Measurements from ENCODE around the gene OR6V1.

Gene OR6V1, protein sequence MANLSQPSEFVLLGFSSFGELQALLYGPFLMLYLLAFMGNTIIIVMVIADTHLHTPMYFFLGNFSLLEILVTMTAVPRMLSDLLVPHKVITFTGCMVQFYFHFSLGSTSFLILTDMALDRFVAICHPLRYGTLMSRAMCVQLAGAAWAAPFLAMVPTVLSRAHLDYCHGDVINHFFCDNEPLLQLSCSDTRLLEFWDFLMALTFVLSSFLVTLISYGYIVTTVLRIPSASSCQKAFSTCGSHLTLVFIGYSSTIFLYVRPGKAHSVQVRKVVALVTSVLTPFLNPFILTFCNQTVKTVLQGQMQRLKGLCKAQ

DNA sequence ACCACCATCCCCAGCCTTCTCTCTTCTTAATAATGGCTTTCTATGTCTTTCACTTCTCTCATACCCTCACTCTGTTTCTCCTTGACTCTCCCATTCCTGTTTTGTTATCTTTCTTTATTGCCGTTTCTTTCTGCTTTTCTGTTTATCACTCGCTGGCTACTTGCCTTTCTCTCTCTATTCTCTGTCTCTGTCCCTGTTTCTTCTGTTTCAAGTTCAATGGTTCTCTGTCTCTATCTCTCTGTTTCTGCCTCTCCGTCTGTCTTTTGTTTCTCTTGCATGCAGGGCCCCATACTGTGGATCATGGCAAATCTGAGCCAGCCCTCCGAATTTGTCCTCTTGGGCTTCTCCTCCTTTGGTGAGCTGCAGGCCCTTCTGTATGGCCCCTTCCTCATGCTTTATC, at the start of gene OR6V1:
Gene OR6V1, plus strand, starts transcription at position 301 of the 400 bp plus-strand sequence. Its CDS starts 0 bp downstream, at position 301.
- H3K9me3 Mint-ChIP-seq: no peaks in the 10 kb centered on the region
- no peak within 1 kb of the TSS for H3K4me3 Mint-ChIP-seq
- no peak for ATAC-seq
- no peaks in the 10 kb centered on the region for H3K36me3 Mint-ChIP-seq
- no peaks in the 10 kb centered on the region for H3K27me3 Mint-ChIP-seq
- H3K4me1 Mint-ChIP-seq: peaks cover 24% of the 10 kb centered on the region
- H3K27ac Mint-ChIP-seq: no peak within 1 kb of the TSS

GRCh38 chr7:143002898-143003297, 49.2 kb upstream of the OR6V1 start:
- peak overlapping the region; percentile 59 for H3K27ac Mint-ChIP-seq
- no peaks in the 10 kb centered on the region for H3K9me3 Mint-ChIP-seq
- H3K36me3 Mint-ChIP-seq: no peaks in the 10 kb centered on the region
- no peaks in the 10 kb centered on the region for H3K27me3 Mint-ChIP-seq
- peaks cover 11% of the 10 kb centered on the region for H3K4me1 Mint-ChIP-seq
- H3K4me3 Mint-ChIP-seq: peak overlapping the region; percentile 81
- ATAC-seq: no peak

- H3K9me3 Mint-ChIP-seq: no peaks in the 10 kb centered on the region
- peak overlapping the region; percentile 81 for H3K4me3 Mint-ChIP-seq
- no peaks in the 10 kb centered on the region for H3K27me3 Mint-ChIP-seq
- peak overlapping the region; percentile 59 for H3K27ac Mint-ChIP-seq
- H3K36me3 Mint-ChIP-seq: no peaks in the 10 kb centered on the region
- H3K4me1 Mint-ChIP-seq: peaks cover 11% of the 10 kb centered on the region
- peak; percentile 78 for ATAC-seq
Observed at GRCh38 chr7:143003393-143004051, 48.6 kb upstream of the OR6V1 start.

- ATAC-seq: no peak
- no peaks in the 10 kb centered on the region for H3K9me3 Mint-ChIP-seq
- no peak overlapping the region for H3K4me3 Mint-ChIP-seq
- H3K36me3 Mint-ChIP-seq: no peaks in the 10 kb centered on the region
- no peak overlapping the region for H3K27ac Mint-ChIP-seq
- H3K27me3 Mint-ChIP-seq: no peaks in the 10 kb centered on the region
- peaks cover 23% of the 10 kb centered on the region for H3K4me1 Mint-ChIP-seq
Observed at GRCh38 chr7:143005632-143006260, 46.4 kb upstream of the OR6V1 start.

DNA sequence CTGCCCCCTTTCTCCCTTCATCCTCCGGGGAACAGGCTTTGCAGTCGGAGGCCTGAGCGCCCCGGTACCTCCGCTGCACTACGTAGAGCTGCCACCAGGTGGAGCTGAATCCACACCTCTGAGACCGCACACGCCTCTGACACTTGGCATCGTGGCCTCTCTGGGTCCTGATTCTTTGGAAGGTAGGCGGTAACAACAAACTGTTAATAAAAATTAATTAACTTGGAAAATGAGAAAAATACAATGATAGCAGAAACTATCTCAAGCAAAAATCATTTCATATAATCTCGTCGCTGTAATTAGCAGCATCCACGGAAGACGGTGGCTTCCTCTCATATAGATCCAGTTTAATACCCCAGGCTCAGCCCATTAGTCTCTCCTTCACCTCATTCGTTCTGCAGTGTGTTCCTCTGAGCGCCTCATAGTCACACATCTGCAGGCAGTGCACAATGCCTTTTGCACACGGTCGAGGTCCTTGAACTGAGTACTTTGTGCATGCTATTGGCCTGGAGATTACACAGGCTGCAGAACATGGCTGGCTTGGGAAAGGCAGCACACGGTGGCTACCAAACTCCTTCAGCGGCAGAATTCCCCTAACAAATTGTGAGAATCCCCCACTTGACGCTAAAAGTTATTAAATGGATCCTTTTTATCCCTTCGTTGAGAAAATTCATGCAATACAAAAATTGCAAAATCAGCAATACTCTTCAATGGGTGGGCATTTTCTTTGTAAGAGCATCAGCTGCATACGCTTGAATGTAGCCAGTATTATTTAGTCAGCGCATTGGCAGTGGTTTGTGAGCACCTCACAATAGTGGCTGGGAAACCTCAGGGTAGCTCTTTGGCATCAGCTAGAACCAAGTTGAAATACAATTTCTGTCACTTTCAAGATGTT, 43.9 kb upstream of the OR6V1 start:
- Mint-ChIP-seq H3K4me3 (no peak overlapping the region), H3K36me3 (no peaks in the 10 kb centered on the region), H3K27me3 (no peaks in the 10 kb centered on the region), H3K9me3 (peaks cover 3% of the 10 kb centered on the region), H3K4me1 (peaks cover 28% of the 10 kb centered on the region), H3K27ac (no peak overlapping the region)
- peak; percentile 91 for ATAC-seq

DNA sequence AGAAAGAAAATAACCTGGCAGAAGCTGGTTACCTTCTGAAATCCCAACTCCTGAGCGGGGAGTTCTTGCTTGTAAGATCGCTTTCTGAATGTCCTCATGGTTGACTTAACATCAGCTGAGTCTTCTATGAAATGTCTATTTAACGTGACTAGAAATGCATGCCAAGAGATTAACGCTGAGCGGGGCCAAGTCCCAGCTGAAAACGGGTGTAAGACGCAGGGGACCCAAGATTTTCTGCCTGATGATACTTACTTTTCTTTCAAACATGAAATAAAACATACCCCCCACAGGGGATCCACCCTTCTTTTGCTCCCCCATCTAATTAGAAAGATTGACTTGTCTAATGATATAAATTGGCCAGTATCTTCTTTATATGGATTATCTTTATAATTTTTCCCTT, 40.1 kb upstream of the OR6V1 start:
- ATAC-seq: no peak
- no peaks in the 10 kb centered on the region for H3K27me3 Mint-ChIP-seq
- no peak overlapping the region for H3K4me3 Mint-ChIP-seq
- peak overlapping the region; percentile 55 for H3K27ac Mint-ChIP-seq
- H3K9me3 Mint-ChIP-seq: peaks cover 3% of the 10 kb centered on the region
- no peaks in the 10 kb centered on the region for H3K36me3 Mint-ChIP-seq
- peaks cover 60% of the 10 kb centered on the region for H3K4me1 Mint-ChIP-seq

DNA sequence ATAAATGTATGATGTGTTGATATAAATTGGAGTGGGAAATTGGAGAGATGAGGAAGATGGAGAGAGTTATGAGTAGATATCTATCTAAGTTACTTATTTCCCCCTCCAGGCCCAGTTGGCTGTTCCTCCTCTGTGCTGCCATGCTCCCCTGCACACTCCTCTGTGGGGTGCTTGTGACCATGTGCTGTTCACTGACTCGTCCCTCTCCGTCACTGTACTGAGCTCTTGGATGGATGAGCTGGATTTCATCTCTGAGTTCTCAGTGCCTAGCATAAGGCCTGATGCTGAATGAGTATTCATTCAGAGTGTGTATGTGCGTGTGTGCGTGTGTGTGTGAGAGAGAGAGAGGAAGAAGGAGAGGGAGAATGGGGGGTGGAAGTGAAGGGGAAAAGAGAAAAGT, 39.7 kb upstream of the OR6V1 start:
- peaks cover 3% of the 10 kb centered on the region for H3K9me3 Mint-ChIP-seq
- H3K4me1 Mint-ChIP-seq: peaks cover 64% of the 10 kb centered on the region
- ATAC-seq: no peak
- no peaks in the 10 kb centered on the region for H3K36me3 Mint-ChIP-seq
- H3K27ac Mint-ChIP-seq: peak overlapping the region; percentile 55
- H3K4me3 Mint-ChIP-seq: no peak overlapping the region
- H3K27me3 Mint-ChIP-seq: no peaks in the 10 kb centered on the region

GRCh38 chr7:143013473-143013872, 38.7 kb upstream of the OR6V1 start:
- H3K36me3 Mint-ChIP-seq: no peaks in the 10 kb centered on the region
- ATAC-seq: no peak
- peaks cover 3% of the 10 kb centered on the region for H3K9me3 Mint-ChIP-seq
- no peaks in the 10 kb centered on the region for H3K27me3 Mint-ChIP-seq
- no peak overlapping the region for H3K4me3 Mint-ChIP-seq
- no peak overlapping the region for H3K27ac Mint-ChIP-seq
- peaks cover 65% of the 10 kb centered on the region for H3K4me1 Mint-ChIP-seq

DNA sequence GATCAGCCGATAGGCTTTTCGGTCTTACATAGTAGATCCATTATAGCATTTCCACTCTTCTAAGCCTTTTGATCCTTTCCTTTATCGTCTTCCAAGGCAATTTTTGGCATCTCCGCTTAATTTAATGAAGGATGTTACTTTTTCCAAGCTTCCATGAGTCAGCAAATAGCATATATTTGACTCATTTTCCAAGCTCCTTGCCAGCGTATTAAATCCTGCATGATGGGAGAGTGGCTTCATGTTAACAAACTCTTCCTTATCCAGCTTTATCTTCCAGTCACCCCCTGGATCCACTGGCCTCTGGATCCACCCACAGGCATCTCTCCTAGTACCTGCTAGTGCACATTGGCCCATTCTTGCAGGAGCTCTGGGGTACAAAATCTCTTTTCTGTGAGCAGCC, 38.2 kb upstream of the OR6V1 start:
- Mint-ChIP-seq H3K4me3 (no peak overlapping the region), H3K4me1 (peaks cover 68% of the 10 kb centered on the region), H3K9me3 (peaks cover 4% of the 10 kb centered on the region), H3K36me3 (peaks cover 3% of the 10 kb centered on the region), H3K27me3 (no peaks in the 10 kb centered on the region), H3K27ac (peak overlapping the region; percentile 74)
- ATAC-seq: no peak

- Mint-ChIP-seq H3K4me3 (peak overlapping the region; percentile 38), H3K27ac (peak overlapping the region; percentile 74), H3K9me3 (peaks cover 10% of the 10 kb centered on the region), H3K36me3 (peaks cover 10% of the 10 kb centered on the region), H3K27me3 (no peaks in the 10 kb centered on the region), H3K4me1 (peaks cover 65% of the 10 kb centered on the region)
- ATAC-seq: peak; percentile 82
Observed at GRCh38 chr7:143015084-143015483, 37.1 kb upstream of the OR6V1 start.

DNA sequence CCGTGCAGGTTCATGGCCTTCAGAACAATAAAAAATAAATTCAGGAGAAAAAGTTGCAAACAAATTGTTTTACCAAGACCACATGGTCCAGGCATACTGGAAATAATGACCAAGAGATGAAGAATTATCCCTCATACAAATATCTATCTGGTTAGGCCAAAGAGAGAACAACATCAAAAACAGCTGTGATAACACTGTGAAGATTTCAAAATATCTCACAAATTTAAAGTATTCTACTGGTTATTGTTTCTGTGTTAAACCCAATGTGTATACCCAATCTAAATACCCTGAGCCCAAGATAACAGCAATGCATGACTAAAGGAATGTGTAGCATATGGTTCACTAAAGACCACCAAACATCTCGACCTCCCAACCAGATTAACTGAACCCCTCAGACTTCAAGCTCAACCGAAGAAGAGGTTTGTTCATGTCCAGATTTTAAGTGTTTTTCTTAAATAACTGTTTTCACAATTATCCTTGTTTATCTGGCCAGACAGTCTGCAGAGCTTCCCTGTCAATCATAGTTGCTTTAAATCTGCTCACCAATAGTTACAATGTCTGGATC, 36.1 kb upstream of the OR6V1 start:
- Mint-ChIP-seq H3K4me3 (no peak overlapping the region), H3K36me3 (peaks cover 10% of the 10 kb centered on the region), H3K27ac (peak overlapping the region; percentile 74)

GRCh38 chr7:143016996-143017395, 35.1 kb upstream of the OR6V1 start:
- Mint-ChIP-seq H3K4me1 (peaks cover 63% of the 10 kb centered on the region), H3K27me3 (no peaks in the 10 kb centered on the region), H3K27ac (peak overlapping the region; percentile 74), H3K4me3 (no peak overlapping the region), H3K9me3 (peaks cover 10% of the 10 kb centered on the region), H3K36me3 (peaks cover 10% of the 10 kb centered on the region)
- peak; percentile 47 for ATAC-seq

More for the DNA sequence above, 36.1 kb upstream of the OR6V1 start:
- Mint-ChIP-seq H3K4me1 (peaks cover 63% of the 10 kb centered on the region), H3K27me3 (no peaks in the 10 kb centered on the region), H3K9me3 (peaks cover 10% of the 10 kb centered on the region)
- no peak for ATAC-seq

DNA sequence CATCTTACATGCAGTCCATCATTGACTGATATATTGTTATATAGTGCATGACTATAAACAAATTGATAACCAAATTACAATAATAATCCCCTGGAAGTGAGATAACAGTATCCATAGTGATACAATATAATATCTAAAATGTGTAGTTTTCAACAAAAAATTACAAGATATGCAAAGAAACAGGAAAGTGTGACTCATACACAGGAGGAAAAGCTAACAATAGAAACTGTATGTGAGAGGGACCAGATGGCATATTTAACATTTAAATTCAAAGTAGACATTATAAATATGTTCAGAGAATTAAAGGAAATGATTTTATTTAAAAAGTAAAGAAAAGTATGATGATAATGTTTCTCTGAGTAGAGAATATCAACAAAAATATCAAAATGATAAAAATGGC, 33.2 kb upstream of the OR6V1 start:
- peaks cover 6% of the 10 kb centered on the region for H3K9me3 Mint-ChIP-seq
- H3K4me1 Mint-ChIP-seq: peaks cover 46% of the 10 kb centered on the region
- H3K4me3 Mint-ChIP-seq: no peak overlapping the region
- H3K27ac Mint-ChIP-seq: no peak overlapping the region
- ATAC-seq: no peak
- no peaks in the 10 kb centered on the region for H3K27me3 Mint-ChIP-seq
- peaks cover 10% of the 10 kb centered on the region for H3K36me3 Mint-ChIP-seq

DNA sequence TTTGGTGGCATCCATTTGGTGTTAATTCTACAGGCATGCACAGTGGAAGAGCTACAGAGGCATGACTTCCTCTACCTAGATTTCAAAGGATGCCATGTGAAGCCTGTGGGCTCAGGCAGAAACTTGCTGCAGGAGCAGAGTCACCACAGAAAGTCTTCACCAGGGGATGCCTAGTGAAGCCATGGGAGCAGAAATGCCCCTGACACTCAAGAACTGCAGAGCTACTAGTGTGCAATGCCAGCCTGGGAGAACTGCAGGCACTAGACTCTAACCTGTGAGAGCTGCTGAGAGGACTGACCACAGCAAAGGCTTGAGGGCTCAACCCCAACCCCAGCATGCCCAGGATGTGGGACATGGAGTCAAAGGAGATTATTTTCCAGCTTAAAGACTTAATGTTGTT, 29.1 kb upstream of the OR6V1 start:
- Mint-ChIP-seq H3K4me3 (no peak overlapping the region), H3K27me3 (no peaks in the 10 kb centered on the region), H3K9me3 (peaks cover 6% of the 10 kb centered on the region), H3K4me1 (peaks cover 10% of the 10 kb centered on the region), H3K27ac (no peak overlapping the region), H3K36me3 (peaks cover 10% of the 10 kb centered on the region)
- ATAC-seq: no peak

- no peak for ATAC-seq
- no peak overlapping the region for H3K4me3 Mint-ChIP-seq
- no peaks in the 10 kb centered on the region for H3K9me3 Mint-ChIP-seq
- H3K27me3 Mint-ChIP-seq: no peaks in the 10 kb centered on the region
- H3K36me3 Mint-ChIP-seq: no peaks in the 10 kb centered on the region
- no peaks in the 10 kb centered on the region for H3K4me1 Mint-ChIP-seq
- H3K27ac Mint-ChIP-seq: no peak overlapping the region
Observed at GRCh38 chr7:143025371-143025770, 26.8 kb upstream of the OR6V1 start.
